Measurements from ENCODE around the gene PHF2. TPM values are rescaled to one million over a fixed set of nuclear protein-coding genes. Genes with fewer than 3 reads are reported as not detected.

PHF2 gene
- total RNA-seq, 1 experiment from 2014 or later: 16.1 TPM

GRCh38 chr9:93577975-93578682, 1.7 kb downstream of the PHF2 start:
- H3K9me3 ChIP-seq (ENCODE audit: low read length): no peaks in the 10 kb centered on the region
- H3K79me2 ChIP-seq (ENCODE audit: low read length): peaks cover 71% of the 10 kb centered on the region
- peaks cover 30% of the 10 kb centered on the region for H3K4me1 ChIP-seq (ENCODE audit: low read length)
- no peaks in the 10 kb centered on the region for H3K9me2 ChIP-seq (replicated peaks; ENCODE audit: insufficient read depth, low read length)
- no peak for DNase-seq
- peak overlapping the region; percentile 79 for H3K4me2 ChIP-seq (ENCODE audit: low read depth, low read length, poor library complexity, severe bottlenecking)
- peak overlapping the region; percentile 94 for H3K4me3 ChIP-seq (ENCODE audit: low read length)
- no peak overlapping the region for H2AFZ ChIP-seq (ENCODE audit: low read length)
- H3K36me3 ChIP-seq (ENCODE audit: insufficient read depth, low read length): 0 out of 2 replicates have a peak, but pooled peaks cover 2% of the 10 kb centered on the region
- no peak overlapping the region for H3K27ac ChIP-seq (ENCODE audit: low read length)
- H3K27me3 ChIP-seq (ENCODE audit: low read length): no peaks in the 10 kb centered on the region
- H3K9ac ChIP-seq (ENCODE audit: low read length): peak overlapping the region; percentile 91
- H4K20me1 ChIP-seq (ENCODE audit: insufficient read depth, low read depth, low read length): no peaks in the 10 kb centered on the region

- no peak overlapping the region for H3K4me2 ChIP-seq (ENCODE audit: low read depth, low read length, poor library complexity, severe bottlenecking)
- H3K27me3 ChIP-seq (ENCODE audit: low read length): no peaks in the 10 kb centered on the region
- peaks cover 78% of the 10 kb centered on the region for H3K79me2 ChIP-seq (ENCODE audit: low read length)
- H4K20me1 ChIP-seq (ENCODE audit: insufficient read depth, low read depth, low read length): no peaks in the 10 kb centered on the region
- H3K27ac ChIP-seq (ENCODE audit: low read length): no peak overlapping the region
- no peak for DNase-seq
- H3K4me1 ChIP-seq (ENCODE audit: low read length): peaks cover 30% of the 10 kb centered on the region
- no peaks in the 10 kb centered on the region for H3K9me3 ChIP-seq (ENCODE audit: low read length)
- no peak overlapping the region for H2AFZ ChIP-seq (ENCODE audit: low read length)
- H3K9me2 ChIP-seq (replicated peaks; ENCODE audit: insufficient read depth, low read length): no peaks in the 10 kb centered on the region
- H3K36me3 ChIP-seq (ENCODE audit: insufficient read depth, low read length): 0 out of 2 replicates have a peak, but pooled peaks cover 7% of the 10 kb centered on the region
- no peak overlapping the region for H3K4me3 ChIP-seq (ENCODE audit: low read length)
- peak overlapping the region; percentile 91; the same call in 1 of the 2 replicates for H3K9ac ChIP-seq (ENCODE audit: low read length)
These were observed 2.5 kb downstream of the PHF2 start for GRCh38 chr9:93578844-93579243.

GRCh38 chr9:93579711-93580516, 3.5 kb downstream of the PHF2 start:
- no peak overlapping the region for H3K27ac ChIP-seq (ENCODE audit: low read length)
- no peak overlapping the region for H3K4me3 ChIP-seq (ENCODE audit: low read length)
- H3K36me3 ChIP-seq (ENCODE audit: insufficient read depth, low read length): 0 out of 2 replicates have a peak, but pooled peaks cover 14% of the 10 kb centered on the region
- H3K4me2 ChIP-seq (ENCODE audit: low read depth, low read length, poor library complexity, severe bottlenecking): no peak overlapping the region
- no peaks in the 10 kb centered on the region for H4K20me1 ChIP-seq (ENCODE audit: insufficient read depth, low read depth, low read length)
- peaks cover 88% of the 10 kb centered on the region for H3K79me2 ChIP-seq (ENCODE audit: low read length)
- DNase-seq: no peak
- H3K4me1 ChIP-seq (ENCODE audit: low read length): peaks cover 29% of the 10 kb centered on the region
- H2AFZ ChIP-seq (ENCODE audit: low read length): no peak overlapping the region
- 0 out of 2 replicates have a peak, but pooled peaks cover 2% of the 10 kb centered on the region for H3K9me3 ChIP-seq (ENCODE audit: low read length)
- no peak overlapping the region for H3K9ac ChIP-seq (ENCODE audit: low read length)
- H3K9me2 ChIP-seq (replicated peaks; ENCODE audit: insufficient read depth, low read length): no peaks in the 10 kb centered on the region
- H3K27me3 ChIP-seq (ENCODE audit: low read length): no peaks in the 10 kb centered on the region

GRCh38 chr9:93580654-93581380, 4.4 kb downstream of the PHF2 start:
- Histone ChIP-seq H3K36me3 (ENCODE audit: insufficient read depth, low read length) (0 out of 2 replicates have a peak, but pooled peaks cover 14% of the 10 kb centered on the region), H3K4me3 (ENCODE audit: low read length) (no peak overlapping the region), H3K4me1 (ENCODE audit: low read length) (peaks cover 22% of the 10 kb centered on the region), H3K4me2 (ENCODE audit: low read depth, low read length, poor library complexity, severe bottlenecking) (no peak overlapping the region), H3K9me3 (ENCODE audit: low read length) (0 out of 2 replicates have a peak, but pooled peaks cover 2% of the 10 kb centered on the region), H3K27ac (ENCODE audit: low read length) (no peak overlapping the region), H3K9me2 (replicated peaks; ENCODE audit: insufficient read depth, low read length) (no peaks in the 10 kb centered on the region), H2AFZ (ENCODE audit: low read length) (no peak overlapping the region), H3K27me3 (ENCODE audit: low read length) (no peaks in the 10 kb centered on the region), H4K20me1 (ENCODE audit: insufficient read depth, low read depth, low read length) (no peaks in the 10 kb centered on the region), H3K9ac (ENCODE audit: low read length) (no peak overlapping the region), H3K79me2 (ENCODE audit: low read length) (peaks cover 88% of the 10 kb centered on the region)
- DNase-seq: no peak

- Histone ChIP-seq H3K9ac (ENCODE audit: low read length) (no peak overlapping the region), H3K79me2 (ENCODE audit: low read length) (peaks cover 100% of the 10 kb centered on the region), H2AFZ (ENCODE audit: low read length) (no peak overlapping the region), H3K27ac (ENCODE audit: low read length) (no peak overlapping the region), H3K4me2 (ENCODE audit: low read depth, low read length, poor library complexity, severe bottlenecking) (no peak overlapping the region), H3K4me1 (ENCODE audit: low read length) (peaks cover 22% of the 10 kb centered on the region), H3K9me3 (ENCODE audit: low read length) (0 out of 2 replicates have a peak, but pooled peaks cover 2% of the 10 kb centered on the region), H3K4me3 (ENCODE audit: low read length) (no peak overlapping the region), H3K36me3 (ENCODE audit: insufficient read depth, low read length) (0 out of 2 replicates have a peak, but pooled peaks cover 14% of the 10 kb centered on the region), H3K9me2 (replicated peaks; ENCODE audit: insufficient read depth, low read length) (no peaks in the 10 kb centered on the region), H3K27me3 (ENCODE audit: low read length) (no peaks in the 10 kb centered on the region), H4K20me1 (ENCODE audit: insufficient read depth, low read depth, low read length) (no peaks in the 10 kb centered on the region)
- DNase-seq: no peak
These were observed 5.7 kb downstream of the PHF2 start for GRCh38 chr9:93582115-93582514.

GRCh38 chr9:93582550-93582949, 6.2 kb downstream of the PHF2 start:
- no peaks in the 10 kb centered on the region for H3K9me2 ChIP-seq (replicated peaks; ENCODE audit: insufficient read depth, low read length)
- peaks cover 99% of the 10 kb centered on the region for H3K79me2 ChIP-seq (ENCODE audit: low read length)
- H3K9ac ChIP-seq (ENCODE audit: low read length): no peak overlapping the region
- 0 out of 2 replicates have a peak, but pooled peaks cover 14% of the 10 kb centered on the region for H3K36me3 ChIP-seq (ENCODE audit: insufficient read depth, low read length)
- H3K4me3 ChIP-seq (ENCODE audit: low read length): no peak overlapping the region
- peaks cover 18% of the 10 kb centered on the region for H3K4me1 ChIP-seq (ENCODE audit: low read length)
- no peak overlapping the region for H3K4me2 ChIP-seq (ENCODE audit: low read depth, low read length, poor library complexity, severe bottlenecking)
- H3K9me3 ChIP-seq (ENCODE audit: low read length): 0 out of 2 replicates have a peak, but pooled peaks cover 2% of the 10 kb centered on the region
- no peaks in the 10 kb centered on the region for H3K27me3 ChIP-seq (ENCODE audit: low read length)
- DNase-seq: no peak
- H2AFZ ChIP-seq (ENCODE audit: low read length): no peak overlapping the region
- H3K27ac ChIP-seq (ENCODE audit: low read length): no peak overlapping the region
- no peaks in the 10 kb centered on the region; the same call in 1 of the 2 replicates for H4K20me1 ChIP-seq (ENCODE audit: insufficient read depth, low read depth, low read length)

- H3K4me3 ChIP-seq (ENCODE audit: low read length): no peak overlapping the region
- no peaks in the 10 kb centered on the region for H3K9me2 ChIP-seq (replicated peaks; ENCODE audit: insufficient read depth, low read length)
- H3K4me1 ChIP-seq (ENCODE audit: low read length): peaks cover 7% of the 10 kb centered on the region
- peaks cover 4% of the 10 kb centered on the region; the same call in 1 of the 2 replicates for H4K20me1 ChIP-seq (ENCODE audit: insufficient read depth, low read depth, low read length)
- DNase-seq: no peak
- H3K27ac ChIP-seq (ENCODE audit: low read length): no peak overlapping the region
- H3K9me3 ChIP-seq (ENCODE audit: low read length): 0 out of 2 replicates have a peak, but pooled peaks cover 2% of the 10 kb centered on the region
- H2AFZ ChIP-seq (ENCODE audit: low read length): no peak overlapping the region
- no peak overlapping the region for H3K9ac ChIP-seq (ENCODE audit: low read length)
- no peak overlapping the region for H3K4me2 ChIP-seq (ENCODE audit: low read depth, low read length, poor library complexity, severe bottlenecking)
- 0 out of 2 replicates have a peak, but pooled peaks cover 14% of the 10 kb centered on the region for H3K36me3 ChIP-seq (ENCODE audit: insufficient read depth, low read length)
- H3K27me3 ChIP-seq (ENCODE audit: low read length): no peaks in the 10 kb centered on the region
- H3K79me2 ChIP-seq (ENCODE audit: low read length): peaks cover 99% of the 10 kb centered on the region
These were observed 8.9 kb downstream of the PHF2 start for GRCh38 chr9:93585259-93585658.

Measured in Karpas-422 (cell line).